ENCODE results near the gene TNFRSF9. TPM values are rescaled to one million over a fixed set of nuclear protein-coding genes. Genes with fewer than 3 reads are reported as not detected.

Gene TNFRSF9
- total and polyA plus RNA-seq, 12 donors = 0.03 to 0.83 (median 0.13) TPM; not detected in 4

DNA sequence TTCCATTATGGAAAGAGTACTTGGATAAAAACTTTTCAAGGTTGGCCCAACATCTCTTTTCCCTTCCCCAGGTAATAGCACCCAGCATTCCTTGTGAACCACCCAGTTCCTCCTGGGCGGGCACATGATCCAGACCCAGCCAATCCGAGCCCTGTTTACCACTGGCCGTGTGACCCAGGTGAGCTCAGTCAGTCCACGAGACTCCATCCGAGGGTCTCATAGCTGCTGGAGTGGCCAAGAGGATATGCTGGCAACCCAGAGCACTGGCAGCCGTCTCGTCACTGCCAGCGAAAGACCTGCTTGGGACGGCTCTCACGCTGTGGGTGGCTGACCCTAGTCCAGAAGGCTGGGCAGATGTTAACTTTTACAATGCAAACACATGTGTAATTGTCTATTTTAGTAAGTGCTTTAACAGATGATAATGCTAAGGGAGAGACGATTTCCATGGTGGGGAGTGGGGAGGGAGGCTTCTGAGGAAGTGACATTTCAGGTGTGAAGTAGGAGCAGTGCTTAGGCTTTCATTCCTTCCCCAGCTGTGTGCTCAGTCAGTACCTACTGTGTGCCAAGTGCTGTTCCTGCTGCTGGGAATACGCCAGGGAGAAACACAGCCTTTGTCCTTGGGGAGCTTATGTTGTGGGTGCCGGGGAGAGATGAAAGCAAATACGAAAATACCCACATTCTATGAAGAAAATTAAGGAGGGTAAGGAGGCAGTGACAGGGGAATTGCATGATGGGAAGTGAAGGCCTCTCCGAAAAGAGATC, 45.4 kb upstream of the TNFRSF9 start:
- H3K9me3 ChIP-seq (replicated peaks in 1 of 3) = no peaks in the 10 kb centered on the region
- peaks cover 0 to 32% of the 10 kb centered on the region in 2 donors for H3K36me3 ChIP-seq (replicated peaks in 1 of 2)
- no peak overlapping the region for H3K4me3 ChIP-seq
- peak overlapping the region in 2 of 5 donors; percentile 3 to 55 for H3K27ac ChIP-seq
- DNase-seq = peak in 1 of 7 donors; percentile 23
- intact Hi-C loops (cut with DNase I) = no loop called here
- no peaks in the 10 kb centered on the region for H3K27me3 ChIP-seq
- no peak for TF ChIP-seq POLR2A (IDR thresholded peaks at IDR 0.05)
- TF ChIP-seq, protein P1, sequence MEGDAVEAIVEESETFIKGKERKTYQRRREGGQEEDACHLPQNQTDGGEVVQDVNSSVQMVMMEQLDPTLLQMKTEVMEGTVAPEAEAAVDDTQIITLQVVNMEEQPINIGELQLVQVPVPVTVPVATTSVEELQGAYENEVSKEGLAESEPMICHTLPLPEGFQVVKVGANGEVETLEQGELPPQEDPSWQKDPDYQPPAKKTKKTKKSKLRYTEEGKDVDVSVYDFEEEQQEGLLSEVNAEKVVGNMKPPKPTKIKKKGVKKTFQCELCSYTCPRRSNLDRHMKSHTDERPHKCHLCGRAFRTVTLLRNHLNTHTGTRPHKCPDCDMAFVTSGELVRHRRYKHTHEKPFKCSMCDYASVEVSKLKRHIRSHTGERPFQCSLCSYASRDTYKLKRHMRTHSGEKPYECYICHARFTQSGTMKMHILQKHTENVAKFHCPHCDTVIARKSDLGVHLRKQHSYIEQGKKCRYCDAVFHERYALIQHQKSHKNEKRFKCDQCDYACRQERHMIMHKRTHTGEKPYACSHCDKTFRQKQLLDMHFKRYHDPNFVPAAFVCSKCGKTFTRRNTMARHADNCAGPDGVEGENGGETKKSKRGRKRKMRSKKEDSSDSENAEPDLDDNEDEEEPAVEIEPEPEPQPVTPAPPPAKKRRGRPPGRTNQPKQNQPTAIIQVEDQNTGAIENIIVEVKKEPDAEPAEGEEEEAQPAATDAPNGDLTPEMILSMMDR (IDR thresholded peaks at IDR 0.05) = no peak
- WGBS, 4 donors = 75 to 87% (median 75%) methylated on average over 13 to 15 of the region's 15 CpGs
- peaks cover 8 to 14% of the 10 kb centered on the region in 2 donors for H3K4me1 ChIP-seq (replicated peaks in 1 of 2)

DNA sequence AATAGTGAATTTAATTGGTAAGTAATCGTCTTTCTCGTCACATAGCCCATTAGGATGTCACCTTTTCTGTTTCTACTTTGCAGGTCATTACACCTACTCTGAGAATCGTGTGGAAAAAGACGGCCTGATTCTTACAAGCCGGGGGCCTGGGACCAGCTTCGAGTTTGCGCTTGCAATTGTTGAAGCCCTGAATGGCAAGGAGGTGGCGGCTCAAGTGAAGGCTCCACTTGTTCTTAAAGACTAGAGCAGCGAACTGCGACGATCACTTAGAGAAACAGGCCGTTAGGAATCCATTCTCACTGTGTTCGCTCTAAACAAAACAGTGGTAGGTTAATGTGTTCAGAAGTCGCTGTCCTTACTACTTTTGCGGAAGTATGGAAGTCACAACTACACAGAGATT, 44.2 kb upstream of the TNFRSF9 start:
- intact Hi-C loops (cut with DNase I) = loop anchor here (5.0 kb wide), 2 partner anchors 32 to 327 kb away; no protein-coding TSS in a partner anchor
- peaks cover 0 to 39% of the 10 kb centered on the region in 2 donors for H3K36me3 ChIP-seq (replicated peaks in 1 of 2)

DNA sequence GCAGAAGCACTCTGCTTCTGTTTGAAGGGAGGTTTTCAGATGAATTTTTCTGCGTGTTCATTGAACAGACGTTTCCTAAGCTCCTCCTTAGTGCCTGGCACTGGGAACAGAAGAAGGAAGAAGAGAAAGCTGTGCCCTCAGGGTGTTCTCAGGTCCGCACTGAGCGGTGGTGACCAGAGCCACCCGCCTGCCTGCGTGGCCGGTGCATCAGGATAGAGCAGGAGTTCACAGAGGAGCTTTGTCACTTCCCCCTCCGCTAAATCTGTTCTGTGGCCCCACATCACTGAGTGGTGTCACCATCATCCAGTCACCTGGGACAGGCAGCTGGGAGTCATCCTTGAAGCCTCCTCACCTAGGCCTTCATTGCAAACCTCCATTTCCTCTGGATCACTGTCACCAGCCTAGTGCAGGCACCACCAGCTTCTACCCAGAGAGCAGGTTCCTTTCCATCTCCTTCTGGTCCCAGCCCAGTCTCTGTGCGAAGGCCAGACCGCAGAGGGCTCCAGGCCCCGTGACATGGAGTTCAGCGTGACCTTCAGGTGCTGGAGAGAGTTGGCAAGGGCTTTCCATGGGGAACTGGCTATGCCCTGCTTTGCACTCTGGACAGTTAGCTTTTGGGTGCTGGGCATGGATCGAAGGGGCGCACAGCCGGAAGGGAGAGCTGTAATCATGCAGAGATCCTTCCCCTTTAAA, 42.6 kb upstream of the TNFRSF9 start:
- intact Hi-C loops (cut with DNase I) = loop anchor here (5.0 kb wide), 2 partner anchors 34 to 329 kb away; no protein-coding TSS in a partner anchor
- DNase-seq = peak in 6 of 7 donors; percentile 42 to 71 (median 58)
- H3K9me3 ChIP-seq (replicated peaks in 1 of 3) = no peaks in the 10 kb centered on the region
- H3K4me3 ChIP-seq = no peak overlapping the region
- peaks cover 8 to 14% of the 10 kb centered on the region in 2 donors for H3K4me1 ChIP-seq (replicated peaks in 1 of 2)
- no peaks in the 10 kb centered on the region for H3K27me3 ChIP-seq
- peak overlapping the region in 3 of 5 donors; percentile 2 to 26 (median 20) for H3K27ac ChIP-seq
- 75 to 87% (median 80%) methylated on average over 11 to 15 of the region's 15 CpGs for WGBS, 4 donors
- peaks cover 0 to 54% of the 10 kb centered on the region in 2 donors for H3K36me3 ChIP-seq (replicated peaks in 1 of 2)
- no peak for TF ChIP-seq POLR2A (IDR thresholded peaks at IDR 0.05)
- TF ChIP-seq, protein P1 (IDR thresholded peaks at IDR 0.05) = no peak

More for the DNA sequence above, 44.2 kb upstream of the TNFRSF9 start:
- Histone ChIP-seq H3K27me3 (no peaks in the 10 kb centered on the region), H3K9me3 (replicated peaks in 1 of 3) (no peaks in the 10 kb centered on the region), H3K27ac (no peak overlapping the region), H3K4me3 (no peak overlapping the region), H3K4me1 (replicated peaks in 1 of 2) (peaks cover 8 to 14% of the 10 kb centered on the region in 2 donors)
- TF ChIP-seq, protein P1 (IDR thresholded peaks at IDR 0.05) = no peak
- no peak for TF ChIP-seq POLR2A (IDR thresholded peaks at IDR 0.05)
- no peak for DNase-seq
- WGBS, 4 donors = 89 to 93% (median 92%) methylated on average over 15 of the region's 15 CpGs

DNA sequence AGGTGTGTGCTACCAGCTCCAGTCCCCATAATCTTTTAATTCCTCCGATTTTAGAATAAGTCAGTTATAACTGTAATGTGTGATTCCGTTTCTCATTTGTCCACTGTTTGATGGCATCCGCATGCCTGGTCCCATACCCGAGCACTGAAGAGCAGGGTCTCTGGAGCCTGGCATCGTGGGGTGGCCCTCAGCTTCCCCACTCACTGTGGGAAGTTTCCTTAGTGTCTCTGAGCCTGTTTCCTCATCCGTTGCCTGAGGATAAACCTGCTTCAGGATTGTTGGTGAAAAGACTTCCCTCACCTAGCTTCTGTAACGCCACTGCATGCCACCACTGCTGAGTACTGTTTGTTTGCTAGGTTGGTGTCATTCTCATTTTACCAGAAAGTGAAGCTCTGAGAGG, 40.3 kb upstream of the TNFRSF9 start:
- Histone ChIP-seq H3K9me3 (replicated peaks in 1 of 3) (no peaks in the 10 kb centered on the region), H3K36me3 (replicated peaks in 1 of 2) (peaks cover 0 to 75% of the 10 kb centered on the region in 2 donors), H3K4me3 (no peak overlapping the region), H3K27me3 (no peaks in the 10 kb centered on the region), H3K4me1 (replicated peaks in 1 of 2) (peaks cover 8 to 14% of the 10 kb centered on the region in 2 donors), H3K27ac (no peak overlapping the region)
- TF ChIP-seq, protein P1 (IDR thresholded peaks at IDR 0.05) = no peak
- no peak for TF ChIP-seq POLR2A (IDR thresholded peaks at IDR 0.05)
- intact Hi-C loops (cut with DNase I) = loop anchor here (5.0 kb wide), 2 partner anchors 36 to 331 kb away; no protein-coding TSS in a partner anchor
- WGBS, 4 donors = 87 to 91% (median 90%) methylated on average over 7 of the region's 7 CpGs
- no peak for DNase-seq
